GM19324 (cell line): ENCODE measurements around the gene COL20A1.

ENCODE experiments used
- ATAC-seq: cut with Tn5 transposase; IDR thresholded peaks from one replicate; pipeline ENCODE4 v1.9.1; 2021; ENCODE audit warnings: mild to moderate bottlenecking, moderate library complexity; ENCODE audit not compliant: unreplicated experiment, low FRiP score

COL20A1 gene

DNA sequence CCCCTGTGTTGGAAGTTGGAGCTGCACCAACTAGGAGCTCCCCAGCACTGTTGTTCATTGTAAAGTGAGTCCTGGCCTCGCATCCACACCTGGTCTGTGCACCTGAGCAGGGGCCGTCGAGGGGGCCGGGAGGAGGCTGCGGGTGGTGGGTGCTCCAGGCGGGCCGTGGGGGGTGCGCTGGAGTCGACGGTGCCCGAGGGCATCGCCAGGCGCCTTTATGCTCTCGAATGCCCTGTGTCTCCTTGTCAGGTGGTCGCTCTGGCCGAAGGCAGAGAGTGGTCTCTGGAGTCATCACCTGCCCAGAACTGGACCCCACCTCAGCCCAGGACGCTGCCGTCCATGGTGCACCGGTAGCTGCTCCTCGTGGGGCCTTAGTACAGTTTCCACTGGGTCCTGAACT is 16.0 kb upstream of the COL20A1 start:
- no peak for ATAC-seq

DNA sequence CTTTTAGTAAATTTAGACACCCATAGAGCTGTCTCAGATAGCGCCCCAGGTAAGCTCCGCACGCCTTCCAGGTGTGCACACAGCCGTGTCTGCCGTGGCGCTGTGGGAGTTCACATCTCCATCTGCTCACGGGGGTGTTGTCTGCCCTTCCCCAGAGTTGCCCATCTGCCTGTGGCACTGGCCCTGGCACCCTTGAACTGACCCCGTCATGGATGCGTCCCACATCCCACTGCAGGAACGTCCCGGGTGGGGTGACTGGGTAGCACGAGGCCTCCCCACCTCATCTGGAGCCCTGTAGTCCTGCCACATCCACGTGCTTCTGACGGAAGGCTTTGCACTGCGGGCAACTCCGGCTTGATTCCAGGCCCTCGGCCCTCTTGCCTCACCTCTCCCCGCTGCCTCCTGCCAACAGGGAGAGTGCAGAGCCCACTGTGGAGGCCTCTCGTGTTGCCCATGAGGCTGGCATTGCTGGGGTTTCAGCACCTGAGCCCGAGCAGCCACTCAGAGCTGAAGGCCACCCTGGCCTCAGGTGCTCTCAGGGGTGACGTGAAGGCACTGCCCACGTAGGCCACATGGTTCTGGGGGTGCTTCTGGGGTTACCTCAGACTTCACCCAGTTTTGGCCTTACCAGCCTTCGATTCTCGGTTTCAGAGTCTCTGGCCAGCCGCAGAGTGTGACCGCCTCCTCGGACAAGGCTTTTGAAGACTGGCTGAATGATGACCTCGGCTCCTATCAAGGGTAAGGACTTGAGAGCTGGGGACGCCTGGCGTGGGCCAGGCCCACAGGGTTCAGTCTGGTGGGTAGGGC is 15.3 kb upstream of the COL20A1 start:
- no peak for ATAC-seq

GRCh38 chr20:63278661-63279060 is 14.3 kb upstream of the COL20A1 start:
- ATAC-seq, result no peak

DNA sequence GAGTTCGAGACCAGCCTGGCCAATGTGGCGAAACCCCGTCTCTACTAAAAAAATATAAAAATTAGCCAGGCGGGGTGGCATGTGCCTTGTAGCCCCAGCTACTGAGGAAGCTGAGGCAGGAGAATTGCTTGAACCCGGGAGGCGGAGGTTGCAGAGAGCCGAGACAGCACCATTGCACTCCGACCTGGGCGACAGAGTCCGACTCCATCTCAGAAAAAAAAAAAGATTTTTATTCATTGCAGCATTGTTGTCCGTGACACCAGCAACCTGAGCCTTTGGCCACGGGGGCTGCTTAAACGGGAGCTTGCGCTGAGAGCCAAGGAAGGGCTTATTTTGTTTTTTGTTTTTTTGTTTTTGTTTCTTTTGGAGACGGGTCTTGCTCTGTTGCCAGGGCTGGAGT is 13.1 kb upstream of the COL20A1 start:
- ATAC-seq, result no peak

- ATAC-seq, result no peak
Measured at GRCh38 chr20:63280371-63280770, 12.6 kb upstream of the COL20A1 start.

- no peak for ATAC-seq
Measured at GRCh38 chr20:63280929-63281545, 11.9 kb upstream of the COL20A1 start.

DNA sequence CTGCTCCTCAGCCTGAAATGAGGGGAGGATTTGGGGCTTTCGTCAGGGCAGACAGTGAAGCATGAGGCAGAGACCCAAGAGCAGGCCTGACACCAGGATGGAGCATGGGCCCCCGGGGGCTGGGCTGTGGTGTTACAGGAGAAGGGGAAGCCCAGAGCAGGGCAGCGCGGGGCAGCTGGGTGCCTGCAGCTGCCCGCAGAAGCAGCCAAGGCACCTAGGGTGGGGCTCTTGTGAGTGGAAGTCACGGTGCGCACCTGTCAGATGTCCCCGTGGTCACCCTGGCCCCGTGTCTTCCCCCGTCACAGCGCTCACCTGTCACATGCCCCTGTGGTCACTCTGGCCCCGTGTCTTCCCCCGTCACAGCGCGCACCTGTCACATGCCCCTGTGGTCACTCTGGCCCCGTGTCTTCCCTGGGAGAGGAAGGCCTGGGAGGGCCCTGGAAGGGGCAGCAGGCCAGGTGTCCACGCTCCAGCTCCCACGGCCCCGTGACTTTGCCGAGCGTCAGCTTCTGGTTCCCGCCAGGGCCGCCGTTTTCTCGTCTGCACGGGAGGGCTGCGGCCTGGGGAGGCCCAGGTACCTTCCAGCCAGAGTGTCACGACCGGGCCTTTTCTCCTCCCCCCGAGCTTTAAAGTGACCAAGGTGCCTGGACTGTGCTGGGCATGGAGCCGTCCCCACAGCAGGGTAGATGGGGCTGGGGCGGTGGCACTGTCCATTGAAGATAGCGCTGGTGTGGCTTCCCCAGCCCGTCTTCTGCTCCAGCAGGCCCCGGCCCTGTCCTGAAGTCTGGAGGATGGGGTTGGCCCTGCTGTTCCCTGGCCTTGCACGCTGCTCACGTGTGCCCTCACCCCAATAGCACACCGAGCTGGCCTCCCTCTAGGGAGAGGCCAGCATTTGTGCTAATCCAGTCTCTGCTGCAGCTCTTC is 11.0 kb upstream of the COL20A1 start:
- no peak for ATAC-seq

- no peak for ATAC-seq
Measured at GRCh38 chr20:63282946-63283345, 10.0 kb upstream of the COL20A1 start.

- ATAC-seq, result no peak
Measured at GRCh38 chr20:63283397-63284082, 9.4 kb upstream of the COL20A1 start.

- ATAC-seq, result no peak
Measured at GRCh38 chr20:63284083-63284440, 8.9 kb upstream of the COL20A1 start.

DNA sequence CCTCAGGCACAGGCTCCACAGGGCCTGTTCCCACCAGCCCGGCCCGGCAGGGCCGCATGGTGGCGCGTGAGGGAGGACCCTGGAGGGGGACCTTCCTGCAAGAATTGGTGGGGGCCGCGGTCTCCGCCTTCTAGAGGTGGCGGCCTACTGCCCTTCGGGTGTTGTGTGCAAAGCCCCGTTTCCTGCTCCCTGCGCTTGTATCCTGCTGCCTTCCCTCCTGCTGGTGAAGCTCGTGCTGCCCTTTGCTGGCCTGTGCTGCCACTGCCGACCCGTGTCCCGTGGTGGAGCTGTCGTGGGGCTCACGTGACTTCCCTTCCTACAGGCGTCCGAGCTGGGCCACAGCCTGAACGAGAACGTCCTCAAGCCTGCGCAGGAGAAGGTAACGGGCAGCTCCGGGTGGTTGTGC is 8.4 kb upstream of the COL20A1 start:
- no peak for ATAC-seq

DNA sequence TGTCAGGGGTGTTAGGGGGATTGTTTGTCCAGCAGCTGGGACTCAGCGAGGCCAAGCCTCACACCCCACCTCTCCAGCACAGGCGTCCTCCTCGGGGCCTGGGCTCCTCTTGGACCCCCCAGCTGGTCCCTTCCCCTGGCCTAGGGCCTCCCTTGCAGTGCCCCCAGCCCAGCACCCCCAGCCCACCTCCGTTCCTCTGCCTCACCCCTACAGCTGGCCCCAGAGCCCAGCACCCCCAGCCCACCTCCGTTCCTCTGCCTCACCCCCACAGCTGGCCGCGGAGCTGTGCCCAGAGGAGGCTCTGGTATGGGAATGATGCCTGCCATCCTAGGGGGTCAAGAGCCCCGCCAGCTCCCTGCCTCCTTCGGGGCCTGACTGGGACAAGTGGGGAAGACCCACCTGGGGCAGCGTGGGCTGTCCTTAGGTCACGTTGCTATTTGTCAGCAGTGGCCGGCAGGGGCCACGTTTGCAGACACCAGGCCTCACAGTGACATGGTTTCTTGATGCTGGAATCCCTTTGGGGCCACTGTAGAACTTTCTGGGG is 7.9 kb upstream of the COL20A1 start:
- ATAC-seq, result no peak

- no peak for ATAC-seq
Measured at GRCh38 chr20:63285636-63286615, 7.1 kb upstream of the COL20A1 start.

GRCh38 chr20:63286781-63287696 is 5.9 kb upstream of the COL20A1 start:
- ATAC-seq, result no peak

DNA sequence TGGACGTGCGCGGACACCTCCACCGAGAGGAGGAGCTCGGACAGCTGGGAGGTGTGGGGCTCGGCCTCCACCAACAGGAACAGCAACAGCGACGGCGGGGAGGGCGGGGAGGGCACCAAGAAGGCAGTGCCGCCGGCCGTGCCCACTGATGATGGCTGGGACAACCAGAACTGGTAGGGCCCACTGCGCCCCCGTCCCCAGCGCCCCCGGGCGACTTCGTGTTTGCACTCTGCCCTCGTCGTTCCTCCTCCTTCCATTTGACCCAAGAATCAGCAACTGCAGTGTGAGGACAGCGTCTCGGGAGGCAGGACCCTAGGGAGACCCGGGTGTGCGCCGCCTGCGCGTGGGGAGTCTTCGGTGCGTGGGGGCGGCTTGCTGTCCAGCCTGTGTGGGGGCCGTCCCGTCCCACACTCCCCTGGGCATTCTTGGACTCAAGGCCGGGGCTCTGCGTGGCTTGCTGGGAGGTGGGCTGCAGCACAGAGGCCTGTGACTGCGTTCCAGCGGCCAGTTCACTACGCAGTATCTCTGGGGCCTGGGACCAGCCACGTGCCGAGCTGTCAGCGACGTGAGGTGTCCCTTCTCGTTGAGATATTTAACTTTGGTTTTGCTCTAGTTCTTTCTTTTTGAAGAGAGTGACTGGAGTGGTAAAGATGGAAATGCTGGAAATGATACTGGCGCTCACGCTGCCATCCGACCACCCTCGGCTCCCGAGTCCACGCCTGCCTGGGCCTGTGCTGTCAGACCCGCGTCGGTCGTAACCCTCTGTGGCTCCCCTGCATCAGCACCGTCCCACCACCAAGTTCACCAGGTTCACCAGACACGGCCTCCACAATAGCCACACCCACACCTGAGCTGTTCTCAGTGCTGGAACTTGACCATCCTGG is 5.0 kb upstream of the COL20A1 start:
- ATAC-seq, result no peak

- no peak for ATAC-seq
Measured at GRCh38 chr20:63288581-63289251, 4.3 kb upstream of the COL20A1 start.
